ENCODE measurements around the gene BID.

DNA sequence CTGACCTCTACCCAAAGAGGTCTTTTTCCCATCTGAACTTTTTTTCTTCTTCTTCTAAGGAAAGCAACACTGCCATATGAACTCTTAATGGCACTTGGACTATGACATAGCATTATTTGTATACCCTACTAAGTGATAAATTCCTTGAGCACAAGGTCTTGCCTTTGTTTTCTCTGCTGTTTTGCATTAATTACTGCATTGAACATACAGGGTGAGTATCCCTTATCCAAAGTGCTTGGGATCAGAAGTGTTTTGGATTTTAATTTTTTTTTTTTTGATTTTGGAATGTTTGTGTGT lies 48.8 kb downstream of the BID start:
- TF ChIP-seq, protein P1, sequence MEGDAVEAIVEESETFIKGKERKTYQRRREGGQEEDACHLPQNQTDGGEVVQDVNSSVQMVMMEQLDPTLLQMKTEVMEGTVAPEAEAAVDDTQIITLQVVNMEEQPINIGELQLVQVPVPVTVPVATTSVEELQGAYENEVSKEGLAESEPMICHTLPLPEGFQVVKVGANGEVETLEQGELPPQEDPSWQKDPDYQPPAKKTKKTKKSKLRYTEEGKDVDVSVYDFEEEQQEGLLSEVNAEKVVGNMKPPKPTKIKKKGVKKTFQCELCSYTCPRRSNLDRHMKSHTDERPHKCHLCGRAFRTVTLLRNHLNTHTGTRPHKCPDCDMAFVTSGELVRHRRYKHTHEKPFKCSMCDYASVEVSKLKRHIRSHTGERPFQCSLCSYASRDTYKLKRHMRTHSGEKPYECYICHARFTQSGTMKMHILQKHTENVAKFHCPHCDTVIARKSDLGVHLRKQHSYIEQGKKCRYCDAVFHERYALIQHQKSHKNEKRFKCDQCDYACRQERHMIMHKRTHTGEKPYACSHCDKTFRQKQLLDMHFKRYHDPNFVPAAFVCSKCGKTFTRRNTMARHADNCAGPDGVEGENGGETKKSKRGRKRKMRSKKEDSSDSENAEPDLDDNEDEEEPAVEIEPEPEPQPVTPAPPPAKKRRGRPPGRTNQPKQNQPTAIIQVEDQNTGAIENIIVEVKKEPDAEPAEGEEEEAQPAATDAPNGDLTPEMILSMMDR (IDR thresholded peaks at IDR 0.05), result no peak
- TF ChIP-seq POLR2AphosphoS5 (IDR thresholded peaks at IDR 0.05), result no peak
